ENCODE measurements around the gene HOXC9. TPM values are rescaled to one million over a fixed set of nuclear protein-coding genes. Genes with fewer than 3 reads are reported as not detected.

The HOXC9 gene
- total RNA-seq, 1 experiment from 2014 or later, result 0.54 TPM

DNA sequence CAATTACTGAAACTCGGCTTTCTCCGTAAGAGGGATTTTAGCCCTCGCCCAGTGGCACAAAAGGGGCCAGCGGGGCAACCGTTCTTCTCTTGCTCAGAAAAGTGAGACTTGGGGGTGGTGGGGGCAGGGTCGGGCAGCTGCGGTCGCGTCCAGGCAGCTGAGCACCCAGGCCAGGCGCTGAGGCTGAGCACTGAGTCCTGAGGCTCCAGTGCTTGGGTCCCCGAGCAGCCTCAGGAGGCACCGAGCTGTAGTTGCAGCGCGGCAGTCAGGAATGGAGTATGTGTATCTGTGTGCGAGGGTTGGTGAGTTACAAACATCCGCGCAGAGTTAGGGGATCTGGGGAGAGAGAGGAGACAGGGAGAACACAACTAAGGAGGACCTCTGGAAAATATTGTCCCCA is 24.2 kb downstream of the HOXC9 start:
- Mint-ChIP-seq H3K27me3 (ENCODE audit: unreplicated experiment) (peaks cover 100% of the 10 kb centered on the region), H3K36me3 (ENCODE audit: insufficient read depth, unreplicated experiment) (peaks cover 6% of the 10 kb centered on the region), H3K4me1 (ENCODE audit: low read depth, unreplicated experiment) (no peaks in the 10 kb centered on the region), H3K4me3 (ENCODE audit: low read depth, unreplicated experiment) (no peak overlapping the region), H3K9me3 (ENCODE audit: low read depth, unreplicated experiment) (no peaks in the 10 kb centered on the region), H3K27ac (ENCODE audit: unreplicated experiment) (no peak overlapping the region)
- DNase-seq, result no peak
- TF ChIP-seq, protein P1, sequence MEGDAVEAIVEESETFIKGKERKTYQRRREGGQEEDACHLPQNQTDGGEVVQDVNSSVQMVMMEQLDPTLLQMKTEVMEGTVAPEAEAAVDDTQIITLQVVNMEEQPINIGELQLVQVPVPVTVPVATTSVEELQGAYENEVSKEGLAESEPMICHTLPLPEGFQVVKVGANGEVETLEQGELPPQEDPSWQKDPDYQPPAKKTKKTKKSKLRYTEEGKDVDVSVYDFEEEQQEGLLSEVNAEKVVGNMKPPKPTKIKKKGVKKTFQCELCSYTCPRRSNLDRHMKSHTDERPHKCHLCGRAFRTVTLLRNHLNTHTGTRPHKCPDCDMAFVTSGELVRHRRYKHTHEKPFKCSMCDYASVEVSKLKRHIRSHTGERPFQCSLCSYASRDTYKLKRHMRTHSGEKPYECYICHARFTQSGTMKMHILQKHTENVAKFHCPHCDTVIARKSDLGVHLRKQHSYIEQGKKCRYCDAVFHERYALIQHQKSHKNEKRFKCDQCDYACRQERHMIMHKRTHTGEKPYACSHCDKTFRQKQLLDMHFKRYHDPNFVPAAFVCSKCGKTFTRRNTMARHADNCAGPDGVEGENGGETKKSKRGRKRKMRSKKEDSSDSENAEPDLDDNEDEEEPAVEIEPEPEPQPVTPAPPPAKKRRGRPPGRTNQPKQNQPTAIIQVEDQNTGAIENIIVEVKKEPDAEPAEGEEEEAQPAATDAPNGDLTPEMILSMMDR (IDR thresholded peaks at IDR 0.05; ENCODE audit: unreplicated experiment), result no peak
- BruUV-seq (replicated peaks), result no TSS peak
- intact Hi-C loops (cut with micrococcal nuclease; ENCODE audit: unreplicated experiment), result no loop called here
- CTCF ChIA-PET, result interaction anchor here (0.7 to 1.6 kb wide), 3 partner anchors 9 to 307 kb away, joined by 3 to 5 read pairs (median 3); partner anchors contain the start of gene HOXC5

GRCh38 chr12:54024581-54025305 is 24.8 kb downstream of the HOXC9 start:
- peaks cover 6% of the 10 kb centered on the region for H3K36me3 Mint-ChIP-seq (ENCODE audit: insufficient read depth, unreplicated experiment)
- TF ChIP-seq, protein P1 (IDR thresholded peaks at IDR 0.05; ENCODE audit: unreplicated experiment), result no peak
- intact Hi-C loops (cut with micrococcal nuclease; ENCODE audit: unreplicated experiment), result no loop called here
- no peak overlapping the region for H3K4me3 Mint-ChIP-seq (ENCODE audit: low read depth, unreplicated experiment)
- peaks cover 100% of the 10 kb centered on the region for H3K27me3 Mint-ChIP-seq (ENCODE audit: unreplicated experiment)
- no peak for DNase-seq
- CTCF ChIA-PET, result interaction anchor here (0.6 to 1.6 kb wide), 3 partner anchors 8 to 177 kb away, joined by 3 to 5 read pairs (median 4); partner anchors contain the start of gene HOXC5
- no TSS peak for BruUV-seq (replicated peaks)
- H3K4me1 Mint-ChIP-seq (ENCODE audit: low read depth, unreplicated experiment), result no peaks in the 10 kb centered on the region
- no peak overlapping the region for H3K27ac Mint-ChIP-seq (ENCODE audit: unreplicated experiment)
- no peaks in the 10 kb centered on the region for H3K9me3 Mint-ChIP-seq (ENCODE audit: low read depth, unreplicated experiment)

- CTCF ChIA-PET, result interaction anchor here (0.5 to 1.3 kb wide), 4 partner anchors 8 to 176 kb away, joined by 3 to 7 read pairs (median 3); partner anchors contain the start of gene HOXC8
- H3K27me3 Mint-ChIP-seq (ENCODE audit: unreplicated experiment), result peaks cover 100% of the 10 kb centered on the region
- H3K4me1 Mint-ChIP-seq (ENCODE audit: low read depth, unreplicated experiment), result no peaks in the 10 kb centered on the region
- H3K27ac Mint-ChIP-seq (ENCODE audit: unreplicated experiment), result no peak overlapping the region
- peaks cover 6% of the 10 kb centered on the region for H3K36me3 Mint-ChIP-seq (ENCODE audit: insufficient read depth, unreplicated experiment)
- H3K4me3 Mint-ChIP-seq (ENCODE audit: low read depth, unreplicated experiment), result no peak overlapping the region
- DNase-seq, result no peak
- no TSS peak for BruUV-seq (replicated peaks)
- H3K9me3 Mint-ChIP-seq (ENCODE audit: low read depth, unreplicated experiment), result no peaks in the 10 kb centered on the region
- TF ChIP-seq, protein P1 (IDR thresholded peaks at IDR 0.05; ENCODE audit: unreplicated experiment), result no peak
- intact Hi-C loops (cut with micrococcal nuclease; ENCODE audit: unreplicated experiment), result no loop called here
Observed at GRCh38 chr12:54025499-54026405, 25.8 kb downstream of the HOXC9 start.

- H3K27ac Mint-ChIP-seq (ENCODE audit: unreplicated experiment), result no peak overlapping the region
Observed at GRCh38 chr12:54026640-54027441, 26.9 kb downstream of the HOXC9 start.

More at GRCh38 chr12:54026640-54027441, 26.9 kb downstream of the HOXC9 start:
- no peak for DNase-seq
- H3K4me3 Mint-ChIP-seq (ENCODE audit: low read depth, unreplicated experiment), result no peak overlapping the region
- no peaks in the 10 kb centered on the region for H3K9me3 Mint-ChIP-seq (ENCODE audit: low read depth, unreplicated experiment)
- intact Hi-C loops (cut with micrococcal nuclease; ENCODE audit: unreplicated experiment), result no loop called here
- H3K4me1 Mint-ChIP-seq (ENCODE audit: low read depth, unreplicated experiment), result no peaks in the 10 kb centered on the region
- TF ChIP-seq, protein P1 (IDR thresholded peaks at IDR 0.05; ENCODE audit: unreplicated experiment), result no peak
- peaks cover 6% of the 10 kb centered on the region for H3K36me3 Mint-ChIP-seq (ENCODE audit: insufficient read depth, unreplicated experiment)
- CTCF ChIA-PET, result interaction anchor here (0.5 to 2.3 kb wide), 7 partner anchors 9 to 181 kb away, joined by 3 to 12 read pairs (median 5); no protein-coding TSS in a partner anchor
- H3K27me3 Mint-ChIP-seq (ENCODE audit: unreplicated experiment), result peaks cover 100% of the 10 kb centered on the region
- no TSS peak for BruUV-seq (replicated peaks)

Data from Calu3 (cell line).